ENCODE results near the gene CAPN3.

- TF ChIP-seq, protein P1, sequence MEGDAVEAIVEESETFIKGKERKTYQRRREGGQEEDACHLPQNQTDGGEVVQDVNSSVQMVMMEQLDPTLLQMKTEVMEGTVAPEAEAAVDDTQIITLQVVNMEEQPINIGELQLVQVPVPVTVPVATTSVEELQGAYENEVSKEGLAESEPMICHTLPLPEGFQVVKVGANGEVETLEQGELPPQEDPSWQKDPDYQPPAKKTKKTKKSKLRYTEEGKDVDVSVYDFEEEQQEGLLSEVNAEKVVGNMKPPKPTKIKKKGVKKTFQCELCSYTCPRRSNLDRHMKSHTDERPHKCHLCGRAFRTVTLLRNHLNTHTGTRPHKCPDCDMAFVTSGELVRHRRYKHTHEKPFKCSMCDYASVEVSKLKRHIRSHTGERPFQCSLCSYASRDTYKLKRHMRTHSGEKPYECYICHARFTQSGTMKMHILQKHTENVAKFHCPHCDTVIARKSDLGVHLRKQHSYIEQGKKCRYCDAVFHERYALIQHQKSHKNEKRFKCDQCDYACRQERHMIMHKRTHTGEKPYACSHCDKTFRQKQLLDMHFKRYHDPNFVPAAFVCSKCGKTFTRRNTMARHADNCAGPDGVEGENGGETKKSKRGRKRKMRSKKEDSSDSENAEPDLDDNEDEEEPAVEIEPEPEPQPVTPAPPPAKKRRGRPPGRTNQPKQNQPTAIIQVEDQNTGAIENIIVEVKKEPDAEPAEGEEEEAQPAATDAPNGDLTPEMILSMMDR (optimal IDR thresholded peaks at IDR 0.05 in 1 of 3, IDR thresholded peaks at IDR 0.05 in 1 of 3, conservative IDR thresholded peaks at IDR 0.05 in 1 of 3; ENCODE audit: extremely low read depth in 1 of 3, insufficient read depth in 2 of 3, low read length in 3 of 3) = no peak
- no peak for TF ChIP-seq EZH2 (IDR thresholded peaks at IDR 0.05; ENCODE audit: low read length)
Measured at GRCh38 chr15:42392309-42393024, 33.2 kb downstream of the CAPN3 start.
